HG02840 (cell line): ENCODE measurements around the gene EPHA4.
"Not testable (repeated sequence)": the region's sequence is repeated elsewhere in the genome, so short reads cannot be mapped to it uniquely, and the experiment has no call there.

ENCODE experiments used
- ATAC-seq: cut with Tn5 transposase; IDR thresholded peaks from one replicate; pipeline ENCODE4 v1.9.1; 2021; ENCODE audit warnings: mild to moderate bottlenecking, moderate library complexity, moderate number of reproducible peaks; ENCODE audit not compliant: unreplicated experiment, low FRiP score

Gene EPHA4

DNA sequence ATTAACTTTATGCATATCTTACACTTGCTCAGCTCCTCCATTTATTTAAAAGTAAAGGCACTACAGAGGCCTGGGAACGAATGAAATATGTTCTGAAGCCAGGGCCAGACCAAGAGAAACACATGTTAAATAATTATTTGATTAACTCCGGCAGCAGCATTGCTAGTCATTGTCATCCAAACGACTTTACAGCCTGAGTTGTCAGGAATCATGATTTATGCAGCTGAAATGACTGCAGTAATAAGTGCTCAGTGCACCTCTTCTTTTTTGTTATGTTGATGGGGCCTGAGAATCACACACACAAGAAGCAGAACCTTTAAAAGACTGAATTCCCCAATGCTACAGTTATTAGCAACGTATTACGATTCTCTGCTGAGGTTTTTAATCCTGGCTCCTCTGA lies 58.9 kb downstream of the EPHA4 start:
- ATAC-seq: no peak

DNA sequence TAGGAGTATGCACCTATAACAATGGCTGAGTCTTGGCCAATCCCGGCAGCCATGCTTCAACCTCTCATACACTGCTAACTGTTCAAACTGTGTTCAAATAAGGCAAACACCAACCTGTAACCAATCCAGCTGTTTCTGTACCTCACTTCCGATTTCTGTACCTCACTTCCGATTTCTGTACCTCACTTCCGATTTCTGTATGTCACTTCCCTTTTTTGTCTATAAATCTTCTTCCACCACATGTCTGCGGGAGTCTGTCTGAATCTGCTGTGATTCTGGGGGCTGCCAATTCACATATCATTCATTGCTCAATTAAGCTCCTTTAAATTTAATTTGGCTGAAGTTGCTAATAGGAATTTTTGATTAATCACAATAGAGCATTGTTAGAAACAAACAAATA lies 60.8 kb downstream of the EPHA4 start:
- ATAC-seq: not testable (repeated sequence)

DNA sequence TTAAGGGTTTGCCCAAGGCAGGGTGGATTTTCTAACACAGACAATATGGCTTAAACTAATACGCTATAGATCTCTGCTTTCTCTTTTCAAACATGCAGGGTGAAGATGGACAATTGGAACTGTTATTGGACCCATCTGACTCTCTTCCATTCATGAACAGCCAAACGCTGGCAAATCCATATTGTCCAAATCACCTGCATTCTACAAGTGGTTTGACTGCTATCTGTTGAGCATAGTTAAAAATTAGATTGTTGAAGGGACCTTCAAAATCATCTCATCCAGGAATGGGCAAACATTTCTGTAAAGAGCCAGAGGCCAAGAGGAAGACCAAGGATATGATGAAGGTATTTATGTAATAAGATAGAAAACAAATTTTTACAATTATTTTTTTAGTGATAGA lies 65.6 kb downstream of the EPHA4 start:
- ATAC-seq: no peak

DNA sequence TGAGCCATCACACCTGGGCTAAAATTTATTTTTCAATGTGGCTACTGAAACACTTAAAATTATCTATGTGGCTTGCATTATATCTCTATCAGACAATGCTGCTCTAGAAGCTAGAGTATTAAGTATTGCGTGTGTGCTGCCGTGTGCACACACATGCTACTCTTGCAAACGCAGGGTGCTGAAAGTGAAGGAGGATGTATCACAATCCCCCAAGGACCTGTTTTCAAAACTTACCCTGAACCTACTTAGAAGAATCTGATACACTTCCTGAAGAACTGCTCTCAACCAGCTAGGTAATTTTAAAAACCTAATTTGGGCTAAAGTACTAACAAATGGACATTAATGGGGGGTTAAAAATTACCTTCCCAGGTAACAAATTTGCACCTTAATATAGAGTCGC lies 66.5 kb downstream of the EPHA4 start:
- no peak for ATAC-seq

DNA sequence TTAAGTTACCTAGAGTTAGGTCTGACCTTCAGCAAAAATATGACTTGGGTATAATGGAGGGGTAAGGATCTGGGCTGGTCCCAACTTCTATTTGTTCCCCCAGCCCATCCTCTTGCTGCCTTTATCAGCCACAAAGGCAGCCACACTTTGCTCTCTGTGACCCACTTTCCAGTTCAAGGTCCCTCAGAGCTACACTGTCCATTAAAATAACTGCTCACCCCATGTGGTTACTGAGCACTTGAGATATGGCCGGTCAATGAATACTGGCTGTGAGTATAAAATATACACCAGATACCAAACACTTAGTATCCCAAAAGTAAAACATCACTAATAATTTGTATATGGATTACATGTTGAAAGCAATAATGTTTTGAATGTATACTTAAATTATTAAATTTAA lies 67.2 kb downstream of the EPHA4 start:
- no peak for ATAC-seq

DNA sequence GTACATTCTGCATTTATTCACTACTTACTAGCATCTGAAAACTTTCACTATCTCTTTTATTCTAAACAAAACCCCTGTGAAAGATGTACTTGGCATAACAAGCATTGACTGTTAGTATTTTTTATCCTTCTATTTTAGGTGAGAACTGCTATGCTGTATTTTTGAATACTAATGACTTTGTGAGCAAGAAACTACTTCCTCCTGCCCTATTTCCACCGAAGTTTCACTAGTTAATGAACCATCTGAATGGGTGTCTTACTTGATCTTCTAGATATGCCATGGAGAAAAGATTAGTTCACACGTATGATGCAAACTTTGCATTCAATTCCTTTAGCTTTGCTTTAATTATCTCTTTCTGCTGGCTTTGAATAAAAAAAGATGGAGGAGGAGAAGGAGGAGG lies 68.1 kb downstream of the EPHA4 start:
- ATAC-seq: no peak

DNA sequence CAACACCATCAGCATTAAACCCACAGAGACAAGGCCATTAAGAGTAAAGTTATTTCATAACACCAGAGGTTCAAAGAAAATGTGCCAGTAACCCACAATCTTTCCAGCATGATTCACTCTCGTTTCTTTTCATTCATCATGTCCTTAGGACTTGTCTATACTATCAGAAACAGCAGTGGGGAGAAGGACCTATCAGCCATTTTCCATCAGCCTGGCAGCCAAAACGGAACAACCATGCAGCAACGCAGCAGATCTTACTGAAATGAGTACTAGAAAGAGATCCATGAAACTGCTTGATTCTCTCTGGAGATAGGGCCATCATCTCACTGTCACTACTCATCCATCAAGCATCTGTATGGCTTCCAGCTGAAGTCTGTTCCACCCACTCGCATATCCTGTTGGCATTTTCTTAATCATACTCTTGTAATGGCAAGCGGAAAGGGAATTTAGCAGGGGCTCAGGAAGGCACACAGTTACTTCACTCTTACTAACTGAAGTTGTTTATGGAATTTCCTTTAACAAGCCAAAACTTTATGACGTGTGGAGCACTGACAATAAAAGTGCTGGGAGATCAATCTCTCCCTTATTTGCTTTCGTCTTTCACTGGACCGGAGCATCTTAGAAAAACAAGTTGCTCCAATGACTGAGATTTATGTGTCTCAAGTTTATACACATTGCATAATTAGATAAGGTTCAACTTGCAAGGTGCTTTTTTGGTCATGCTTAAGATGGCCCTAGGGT lies 69.7 kb downstream of the EPHA4 start:
- ATAC-seq: no peak

DNA sequence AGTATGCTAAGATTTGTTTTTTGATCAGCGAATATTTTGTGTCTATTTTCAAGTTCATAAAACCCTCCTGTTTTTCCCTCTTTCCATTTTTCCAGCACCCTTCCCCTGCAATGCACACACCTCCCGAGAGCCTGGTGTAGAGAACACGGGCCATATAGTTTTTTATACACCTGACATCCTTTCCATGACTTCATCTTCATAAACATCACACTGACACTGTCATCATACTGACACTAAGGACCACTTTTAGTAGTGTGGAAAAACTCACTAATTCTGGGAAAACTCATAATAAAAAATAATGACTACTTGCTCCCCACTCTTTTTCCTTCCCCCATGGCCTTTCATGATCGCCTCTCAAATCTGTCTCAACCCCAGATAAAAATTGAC lies 70.2 kb downstream of the EPHA4 start:
- ATAC-seq: no peak

DNA sequence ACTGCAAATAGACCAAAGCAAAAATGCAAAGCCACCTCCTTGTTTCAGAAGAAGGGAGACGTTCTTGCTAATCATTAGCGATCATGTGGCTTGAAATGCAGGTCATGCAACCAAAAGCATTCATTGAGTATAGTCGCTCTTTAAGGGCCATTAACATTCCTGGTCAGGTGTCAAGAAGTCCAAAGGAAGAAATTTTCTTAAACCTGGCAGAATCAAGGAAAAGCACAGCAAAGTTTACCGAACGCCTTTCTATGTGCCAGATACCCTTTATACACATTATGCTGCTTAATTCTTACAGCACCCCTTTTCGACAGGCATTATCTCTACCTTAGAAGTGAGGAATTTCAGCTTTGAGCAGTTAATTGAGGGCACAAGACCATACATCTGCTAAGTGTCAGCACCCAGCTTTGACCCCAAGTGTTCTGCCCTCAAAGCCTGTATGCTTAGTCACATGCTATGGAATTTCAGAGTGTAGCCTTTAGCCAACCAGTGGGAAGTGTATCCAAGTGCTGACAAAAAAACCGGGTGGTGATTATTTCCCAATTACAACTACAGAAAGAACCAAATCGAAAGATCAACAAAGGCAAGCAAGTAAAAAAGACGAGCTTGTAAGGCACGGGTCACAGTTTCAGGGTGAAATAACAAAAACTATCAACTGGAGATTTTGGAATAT lies 70.8 kb downstream of the EPHA4 start:
- ATAC-seq: no peak

DNA sequence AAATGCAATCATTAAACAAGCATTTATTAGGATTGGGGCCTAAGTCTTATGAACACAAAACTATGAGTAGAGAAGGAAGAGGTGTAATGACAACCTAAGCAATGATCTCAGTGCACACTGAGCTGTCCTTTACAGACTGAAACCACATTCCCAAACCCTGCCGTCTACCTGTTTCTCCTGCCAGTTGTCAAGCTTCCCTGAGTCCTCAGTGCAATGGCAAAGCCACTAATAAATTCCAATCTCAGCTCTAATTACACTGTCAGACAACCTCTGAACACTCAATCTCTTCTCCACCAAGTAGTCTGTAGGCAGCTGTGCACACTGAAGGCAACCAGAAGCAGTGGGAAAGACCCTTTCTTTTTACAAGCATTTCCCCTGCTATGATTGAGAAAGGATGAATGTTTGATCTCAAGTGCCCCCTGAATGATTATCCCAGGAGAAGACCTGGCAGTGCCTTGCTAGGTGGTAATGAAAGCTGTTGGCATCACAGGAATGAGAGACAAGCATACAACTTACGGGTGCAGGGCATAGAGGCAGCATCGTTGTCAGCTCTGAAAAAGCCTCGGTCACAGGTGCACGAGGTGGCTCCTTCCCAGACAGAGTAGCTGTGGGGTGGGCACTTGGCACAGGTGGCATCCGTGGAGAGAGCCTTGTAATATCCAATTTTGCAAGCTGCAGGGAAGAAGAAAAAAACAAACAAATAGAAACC lies 71.4 kb downstream of the EPHA4 start:
- no peak for ATAC-seq

DNA sequence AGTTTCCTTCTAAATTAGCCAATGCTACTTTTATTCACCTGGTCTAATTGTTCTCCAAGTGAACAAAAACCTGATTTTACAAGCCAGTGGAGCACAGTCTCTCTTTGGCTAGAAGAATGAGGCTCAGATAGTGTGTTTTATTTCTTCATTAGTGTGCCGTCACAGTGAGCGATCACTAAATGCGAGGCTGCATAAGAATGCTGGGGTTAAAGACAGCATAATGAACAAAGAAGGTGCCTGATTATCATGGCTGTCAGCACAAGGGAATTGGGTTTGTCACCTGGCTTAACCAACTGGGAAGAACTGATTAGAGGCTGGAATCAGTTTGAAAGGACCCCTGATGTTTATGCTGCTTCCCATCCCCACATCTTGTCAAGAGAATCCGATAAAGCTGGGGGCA lies 76.4 kb downstream of the EPHA4 start:
- no peak for ATAC-seq

DNA sequence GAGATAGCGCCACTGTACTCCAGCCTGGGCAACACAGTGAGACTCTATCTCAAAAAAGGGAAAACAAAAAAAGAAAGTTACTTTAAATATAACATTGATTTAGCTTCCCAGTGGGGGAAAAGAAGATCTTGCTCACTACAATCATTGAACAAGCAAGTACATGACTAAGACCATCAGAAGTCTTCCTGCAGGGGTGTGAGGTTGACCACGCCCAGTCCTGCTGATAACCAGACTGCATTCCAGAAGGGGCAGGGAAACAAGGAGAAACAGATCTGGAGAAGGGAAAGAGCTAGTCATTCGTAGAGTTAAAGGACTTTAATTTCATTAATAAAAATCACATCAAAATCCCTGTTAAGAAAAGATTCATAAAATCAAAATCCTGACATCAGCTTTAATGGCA lies 77.5 kb downstream of the EPHA4 start:
- ATAC-seq: no peak

DNA sequence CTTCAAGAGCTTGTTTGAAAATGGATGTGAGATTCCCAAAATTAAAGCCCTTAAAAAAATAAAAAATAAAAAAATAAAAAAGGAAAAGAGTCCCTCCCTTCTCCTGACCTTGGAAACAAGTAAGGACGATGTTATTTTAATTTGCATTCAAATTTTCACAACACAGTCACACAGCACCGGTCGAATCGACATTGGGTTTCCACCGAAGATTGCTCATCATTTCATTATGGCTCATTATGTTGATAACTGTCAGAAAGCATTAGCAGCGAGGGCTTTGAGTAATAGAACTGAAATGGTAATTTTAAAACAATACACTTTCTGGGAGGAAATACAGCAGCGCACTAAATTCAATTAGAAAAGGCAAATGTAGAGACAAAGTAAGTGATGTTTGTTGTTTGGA lies 78.7 kb downstream of the EPHA4 start:
- no peak for ATAC-seq

DNA sequence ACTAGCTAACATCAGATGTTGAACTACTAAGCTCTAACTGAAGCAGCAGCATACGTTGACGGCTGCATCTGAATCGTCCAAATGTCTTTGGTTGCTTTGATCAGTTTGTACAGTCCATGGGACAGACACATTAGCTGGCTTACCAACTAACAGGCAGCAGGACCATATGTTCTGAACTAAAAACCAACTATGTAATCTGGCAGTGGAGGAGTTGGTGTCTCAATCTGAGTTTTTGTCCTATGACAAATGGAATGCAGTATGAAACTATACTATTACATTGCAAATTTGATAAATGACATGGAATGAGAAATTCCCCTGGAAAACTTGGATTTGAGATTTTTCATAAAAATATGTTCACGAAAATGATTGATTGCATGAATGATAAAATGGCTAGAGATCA lies 79.5 kb downstream of the EPHA4 start:
- ATAC-seq: no peak

DNA sequence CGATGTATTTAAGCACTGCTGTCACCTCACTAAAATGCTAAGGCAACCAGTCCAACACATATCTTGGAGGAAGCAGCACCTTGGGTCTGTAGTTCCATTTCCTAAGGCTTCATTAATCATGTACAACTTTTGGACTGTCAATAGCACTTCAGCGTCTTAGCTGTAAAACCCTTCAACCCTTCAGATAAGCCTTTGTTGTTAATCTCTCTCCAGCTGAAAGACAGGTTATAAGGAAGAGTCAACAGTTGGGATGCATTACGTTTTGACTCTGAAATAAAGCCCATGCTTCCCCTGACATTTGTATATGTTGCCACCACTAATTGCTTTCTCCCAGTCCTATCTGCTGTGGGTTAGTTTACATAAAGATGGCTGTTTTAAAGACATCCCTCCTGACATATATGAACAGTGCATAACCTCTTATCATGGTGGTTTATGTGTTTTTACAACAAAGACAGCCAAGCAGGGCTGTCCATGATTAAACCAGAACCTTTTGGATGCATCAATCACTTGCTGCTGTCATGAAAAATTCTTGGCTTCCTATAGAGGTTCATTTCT lies 81.5 kb downstream of the EPHA4 start:
- ATAC-seq: no peak

DNA sequence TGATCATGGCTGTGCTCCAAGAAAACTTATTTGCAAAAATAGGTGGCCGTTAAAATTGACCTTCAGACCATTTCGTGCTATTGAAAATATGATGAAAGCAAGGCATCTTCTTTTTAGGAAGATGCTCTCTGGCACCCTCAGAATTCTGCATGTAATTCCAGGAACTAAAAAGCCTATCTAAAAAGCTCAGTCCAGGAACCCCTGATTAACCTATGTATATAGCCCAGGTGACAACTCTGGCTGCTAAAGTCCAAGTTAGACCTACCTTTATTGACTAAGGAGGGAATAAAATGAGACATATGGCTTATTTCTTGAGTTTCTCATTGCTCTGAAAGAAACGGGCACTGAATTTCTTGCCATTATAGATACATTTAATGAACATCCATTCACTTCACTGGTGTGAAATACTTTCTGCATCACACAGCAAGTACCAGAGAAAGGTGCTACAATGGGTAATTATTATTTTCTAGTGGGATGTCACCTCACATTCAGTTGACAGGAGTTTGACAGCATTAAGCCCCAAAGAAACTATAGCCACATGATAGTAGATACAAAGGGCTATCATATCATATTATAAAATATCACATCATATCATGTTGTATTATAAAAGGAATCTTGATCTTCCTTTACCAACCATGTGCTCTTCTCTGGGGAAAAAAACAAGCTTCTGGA lies 83.8 kb downstream of the EPHA4 start:
- ATAC-seq: no peak

DNA sequence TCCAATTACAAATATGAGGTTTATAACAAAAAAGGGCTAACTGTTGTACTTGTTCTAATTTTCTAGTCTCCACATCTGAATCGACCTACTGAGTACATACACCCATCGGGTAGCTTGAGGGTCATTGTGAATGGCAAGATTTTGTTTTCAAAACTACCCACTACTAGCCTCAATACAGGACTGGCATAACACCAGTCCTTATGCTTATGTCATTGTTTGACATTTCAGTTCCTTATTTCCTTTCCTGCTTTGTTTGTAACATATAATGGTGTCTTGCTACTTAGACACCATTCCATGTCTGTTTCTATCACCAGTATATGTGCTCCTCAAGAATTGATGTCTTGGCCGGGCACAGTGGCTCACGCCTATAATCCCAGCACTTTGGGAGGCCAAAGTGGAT lies 86.0 kb downstream of the EPHA4 start:
- no peak for ATAC-seq

DNA sequence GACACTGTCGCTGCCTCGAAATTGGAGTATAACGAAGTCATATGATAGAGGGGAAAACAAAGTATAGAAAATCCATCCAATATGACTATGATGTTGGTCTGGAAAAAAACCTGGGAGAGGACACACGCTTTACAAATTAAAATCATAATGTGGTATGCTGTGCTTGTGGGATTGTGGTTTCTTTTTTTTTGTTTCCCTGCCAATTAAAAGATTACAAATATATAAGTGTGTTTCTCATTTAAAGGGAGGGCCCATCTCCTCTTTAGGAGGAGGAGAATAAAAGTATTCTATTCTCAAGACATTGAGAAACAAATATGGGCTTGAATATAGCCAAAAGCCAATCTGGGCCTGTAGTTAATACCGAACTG lies 86.6 kb downstream of the EPHA4 start:
- ATAC-seq: no peak

DNA sequence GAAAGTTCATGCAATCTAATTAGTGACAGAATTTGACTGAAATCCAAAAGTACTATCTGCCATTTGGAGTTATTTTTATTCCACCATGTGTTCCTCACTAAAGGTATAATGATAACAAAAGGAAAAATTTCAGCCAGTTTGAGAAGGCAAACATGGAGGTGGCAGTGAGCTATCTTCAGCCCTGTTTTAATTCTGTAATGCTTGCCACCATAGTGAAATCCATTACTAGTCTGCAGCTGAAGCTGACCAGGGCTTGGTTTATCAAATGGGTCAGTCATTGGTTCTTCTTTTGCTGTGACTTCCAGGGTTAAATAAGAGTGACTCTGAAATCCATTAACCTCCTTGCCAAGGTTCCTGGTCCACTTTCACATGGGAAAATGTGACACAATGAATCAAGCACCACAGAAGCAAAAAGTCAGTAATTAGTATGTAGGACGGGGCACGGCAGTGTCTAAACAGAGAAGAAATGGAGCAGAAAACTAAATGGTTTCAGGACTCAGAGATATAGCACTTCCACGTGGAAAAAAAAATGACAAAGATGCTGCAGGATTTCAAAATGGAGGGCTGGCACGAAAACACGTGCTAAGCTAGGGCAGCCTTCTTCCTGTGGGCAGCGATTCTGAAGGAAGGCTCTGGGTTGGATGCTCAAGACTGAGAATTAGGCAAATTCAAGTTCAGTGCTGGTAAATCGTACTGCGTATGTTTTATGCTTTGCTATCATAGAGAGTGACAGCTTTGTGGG lies 87.2 kb downstream of the EPHA4 start:
- ATAC-seq: no peak
